Right lobe of liver (tissue), 4 donors: Measurements from ENCODE around the gene ASMT.
"Not testable (repeated sequence)": the region's sequence is repeated elsewhere in the genome, so short reads cannot be mapped to it uniquely, and the experiment has no call there.

ENCODE experiments used
- CTCF ChIP-seq, 4 donors: fragments of 200-600 bp in 3 of 4; fragments of 450-650 bp in 1 of 4; IDR thresholded peaks; one replicate each; pipeline versions ENCODE4 v1.5.1 to v1.8.0; 2016 to 2022; ENCODE audit warnings: antibody characterized with exemption in 4 of 4, mild to moderate bottlenecking in 2 of 4
- POLR2A ChIP-seq: fragments of 450-650 bp; IDR thresholded peaks from one replicate; pipeline ENCODE4 v1.6.1; 2017; ENCODE audit warnings: antibody characterized with exemption, mild to moderate bottlenecking
- donor health status: DM: no; HTN: no; CAD: no.
- donor health status: DM: no; HTN: no; CAD: no.
- donor health status: DM: no; HTN: yes; CAD: no.

GRCh38 chrX:1684883-1685282 lies 70.0 kb downstream of the ASMT start:
- TF ChIP-seq CTCF (IDR thresholded peaks at IDR 0.05); POLR2A: not testable (repeated sequence)
